Glutamatergic neuron (in vitro differentiated cells): Measurements from ENCODE around the gene SSRP1. TPM values are rescaled to one million over a fixed set of nuclear protein-coding genes. Genes with fewer than 3 reads are reported as not detected.

ENCODE experiments used
- DNase-seq: peaks from one replicate; pipeline ENCODE4 v3.0.0; 2022
- H3K27ac Mint-ChIP-seq: one replicate; pipeline ENCODE4 v1.8.0; 2020; ENCODE audit warnings: mild to moderate bottlenecking, mixed read lengths, inconsistent platforms; ENCODE audit not compliant: unreplicated experiment
- H3K27me3 Mint-ChIP-seq: one replicate; pipeline ENCODE4 v1.8.0; 2020; ENCODE audit warnings: mild to moderate bottlenecking, moderate library complexity, mixed read lengths, inconsistent platforms; ENCODE audit not compliant: unreplicated experiment
- H3K36me3 Mint-ChIP-seq: one replicate; pipeline ENCODE4 v1.8.0; 2020; ENCODE audit warnings: mild to moderate bottlenecking, mixed read lengths, inconsistent platforms; ENCODE audit not compliant: unreplicated experiment
- H3K4me1 Mint-ChIP-seq: one replicate; pipeline ENCODE4 v1.8.0; 2020; ENCODE audit warnings: mild to moderate bottlenecking, low read depth, mixed read lengths, inconsistent platforms; ENCODE audit not compliant: unreplicated experiment
- H3K4me3 Mint-ChIP-seq: one replicate; pipeline ENCODE4 v1.8.0; 2020; ENCODE audit warnings: mild to moderate bottlenecking, mixed read lengths, inconsistent platforms; ENCODE audit not compliant: unreplicated experiment
- H3K9me3 Mint-ChIP-seq: one replicate; pipeline ENCODE4 v1.8.0; 2020; ENCODE audit warnings: mild to moderate bottlenecking, moderate library complexity, mixed read lengths, inconsistent platforms; ENCODE audit not compliant: unreplicated experiment
- CTCF ChIP-seq: fragments of 200-600 bp; sonication (generic); IDR thresholded peaks from one replicate; pipeline ENCODE4 v1.5.0; 2021; ENCODE audit not compliant: partially characterized antibody, unreplicated experiment
- total RNA-seq: library from RNA; stranded (reverse); fragmentation: NEBNext Ultra II Directional; extraction: Animal tissue kit (Norgen Biotek cat#: 25700); gene quantifications from one replicate; pipeline ENCODE4 v1.2.1, GENCODE V29; 2021; ENCODE audit not compliant: unreplicated experiment

Gene SSRP1
- total RNA-seq, 1 donor from 2014 or later = 91.4 TPM

GRCh38 chr11:57318178-57318577 lies 17.5 kb downstream of the SSRP1 start:
- Mint-ChIP-seq H3K36me3 (peaks cover 3% of the 10 kb centered on the region), H3K9me3 (peaks cover 9% of the 10 kb centered on the region), H3K4me1 (peaks cover 30% of the 10 kb centered on the region), H3K27me3 (peaks cover 13% of the 10 kb centered on the region), H3K4me3 (no peak overlapping the region), H3K27ac (no peak overlapping the region)
- DNase-seq = no peak
- no peak for TF ChIP-seq CTCF

GRCh38 chr11:57316017-57316416 lies 19.7 kb downstream of the SSRP1 start:
- Mint-ChIP-seq H3K27me3 (peaks cover 7% of the 10 kb centered on the region), H3K9me3 (peaks cover 8% of the 10 kb centered on the region), H3K27ac (no peak overlapping the region), H3K4me3 (no peak overlapping the region), H3K36me3 (peaks cover 3% of the 10 kb centered on the region), H3K4me1 (peaks cover 25% of the 10 kb centered on the region)
- TF ChIP-seq CTCF = no peak
- no peak for DNase-seq

GRCh38 chr11:57315491-57315890 lies 20.2 kb downstream of the SSRP1 start:
- no peak overlapping the region for H3K4me3 Mint-ChIP-seq

GRCh38 chr11:57314221-57314973 lies 21.3 kb downstream of the SSRP1 start:
- no peak for DNase-seq
- Mint-ChIP-seq H3K27me3 (peaks cover 14% of the 10 kb centered on the region), H3K4me3 (peak overlapping the region; percentile 16), H3K9me3 (peaks cover 14% of the 10 kb centered on the region), H3K4me1 (peaks cover 31% of the 10 kb centered on the region), H3K36me3 (peaks cover 13% of the 10 kb centered on the region), H3K27ac (peak overlapping the region; percentile 66)
- TF ChIP-seq CTCF = no peak

More at GRCh38 chr11:57315491-57315890, 20.2 kb downstream of the SSRP1 start:
- Mint-ChIP-seq H3K36me3 (peaks cover 3% of the 10 kb centered on the region), H3K27me3 (peaks cover 9% of the 10 kb centered on the region), H3K9me3 (peaks cover 8% of the 10 kb centered on the region), H3K4me1 (peaks cover 24% of the 10 kb centered on the region), H3K27ac (no peak overlapping the region)
- TF ChIP-seq CTCF = no peak
- DNase-seq = no peak

- H3K4me1 Mint-ChIP-seq = peaks cover 34% of the 10 kb centered on the region
- H3K4me3 Mint-ChIP-seq = peak overlapping the region; percentile 16
- peaks cover 12% of the 10 kb centered on the region for H3K9me3 Mint-ChIP-seq
- H3K27ac Mint-ChIP-seq = peak overlapping the region; percentile 66
- peaks cover 15% of the 10 kb centered on the region for H3K27me3 Mint-ChIP-seq
- no peak for TF ChIP-seq CTCF
- H3K36me3 Mint-ChIP-seq = peaks cover 11% of the 10 kb centered on the region
- no peak for DNase-seq
These were observed 21.9 kb downstream of the SSRP1 start for GRCh38 chr11:57313788-57314135.
